HG03457 (cell line): ENCODE data around the gene VCPKMT.
A peak's percentile ranks its signal among the peaks of the same experiment; 100 is the strongest.

ENCODE experiments used
- ATAC-seq: cut with Tn5 transposase; IDR thresholded peaks from one replicate; pipeline ENCODE4 v1.9.1; 2021; ENCODE audit warnings: moderate number of reproducible peaks; ENCODE audit not compliant: unreplicated experiment

VCPKMT gene

GRCh38 chr14:50116181-50116956, at the start of gene VCPKMT:
VCPKMT (minus strand) TSS chr14:50116572; CDS start chr14:50116552, 20 bp downstream.
- ATAC-seq: peak; percentile 89

DNA sequence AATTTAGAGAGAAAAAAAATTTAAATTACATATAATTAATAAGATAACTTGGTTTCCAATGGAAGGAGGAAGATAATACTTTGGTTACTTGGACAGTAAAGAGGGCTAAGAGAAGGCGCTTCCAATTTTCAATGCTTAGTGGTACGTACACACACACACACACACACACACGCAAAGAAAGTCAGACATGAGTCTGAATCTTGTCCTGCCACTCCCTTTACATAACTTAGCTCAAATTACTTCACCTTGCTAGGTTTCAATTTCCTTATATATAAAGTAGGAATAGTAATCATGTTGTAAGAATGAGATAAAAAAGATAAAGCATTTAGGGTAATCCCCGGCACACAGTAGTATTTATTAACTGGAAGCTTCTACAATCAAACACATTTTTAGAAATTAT, 39.7 kb upstream of the VCPKMT start:
- ATAC-seq: no peak

- ATAC-seq: no peak
Measured at GRCh38 chr14:50148799-50149198, 32.4 kb upstream of the VCPKMT start.

DNA sequence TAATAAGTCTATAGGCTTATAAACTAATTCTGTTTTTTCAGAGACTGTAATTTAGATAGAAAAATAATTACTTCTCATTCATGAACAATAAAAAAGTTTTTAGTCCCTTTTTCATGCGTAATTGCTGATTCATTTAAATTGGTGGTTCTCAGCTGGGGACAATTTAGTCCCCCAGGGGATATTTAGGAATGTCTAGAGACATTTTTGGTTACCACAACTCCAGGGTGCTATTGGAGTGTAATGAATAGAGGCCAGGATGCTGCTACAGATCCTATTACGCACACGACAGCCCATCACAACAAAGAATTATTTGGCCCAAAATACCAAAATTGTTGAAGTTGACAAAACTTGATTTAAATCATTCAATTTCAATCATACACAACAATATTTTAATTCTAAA, 22.8 kb upstream of the VCPKMT start:
- no peak for ATAC-seq

- no peak for ATAC-seq
Measured at GRCh38 chr14:50127802-50128201, 11.4 kb upstream of the VCPKMT start.

DNA sequence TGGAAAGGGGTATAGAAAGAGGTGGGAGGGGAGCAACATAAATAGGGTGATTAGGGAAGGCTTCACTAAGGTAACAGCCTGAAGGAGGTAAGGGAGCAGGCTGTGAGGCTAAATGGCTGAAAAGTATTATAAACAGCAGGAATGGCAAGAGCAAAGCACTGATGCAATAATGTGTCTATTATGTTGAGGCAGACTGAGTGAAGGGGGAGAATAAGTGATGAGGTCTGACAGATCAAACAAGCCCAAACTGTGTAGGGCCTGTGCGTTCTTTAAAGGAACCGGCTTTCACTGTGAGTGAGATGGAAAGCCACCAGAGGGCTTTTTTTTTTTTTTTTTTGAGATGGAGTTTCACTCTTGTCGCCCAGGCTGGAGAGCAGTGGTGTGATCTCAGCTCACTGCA, 6.7 kb upstream of the VCPKMT start:
- ATAC-seq: no peak

DNA sequence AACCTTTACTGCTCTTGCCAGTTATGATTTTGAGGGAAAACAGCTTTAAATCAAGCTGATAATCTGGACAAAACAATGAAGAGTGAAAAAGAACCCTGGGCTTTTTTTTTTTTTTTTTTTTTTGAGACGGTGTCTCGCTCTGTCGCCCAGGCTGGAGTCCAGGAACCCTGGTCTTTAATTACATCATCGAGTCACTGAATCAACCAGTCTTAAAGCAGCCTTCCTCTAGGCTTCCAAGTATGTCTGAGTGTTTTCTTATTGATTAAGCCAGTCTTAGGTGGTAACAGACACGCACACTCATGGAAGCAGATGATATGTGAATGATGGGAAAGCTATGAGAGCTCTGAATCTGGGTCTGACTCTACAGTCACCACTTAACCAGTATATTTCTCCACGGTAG, 5.9 kb upstream of the VCPKMT start:
- no peak for ATAC-seq

GRCh38 chr14:50121486-50121885, 5.1 kb upstream of the VCPKMT start:
- no peak for ATAC-seq

GRCh38 chr14:50117456-50117855, 1.1 kb upstream of the VCPKMT start:
- no peak for ATAC-seq

DNA sequence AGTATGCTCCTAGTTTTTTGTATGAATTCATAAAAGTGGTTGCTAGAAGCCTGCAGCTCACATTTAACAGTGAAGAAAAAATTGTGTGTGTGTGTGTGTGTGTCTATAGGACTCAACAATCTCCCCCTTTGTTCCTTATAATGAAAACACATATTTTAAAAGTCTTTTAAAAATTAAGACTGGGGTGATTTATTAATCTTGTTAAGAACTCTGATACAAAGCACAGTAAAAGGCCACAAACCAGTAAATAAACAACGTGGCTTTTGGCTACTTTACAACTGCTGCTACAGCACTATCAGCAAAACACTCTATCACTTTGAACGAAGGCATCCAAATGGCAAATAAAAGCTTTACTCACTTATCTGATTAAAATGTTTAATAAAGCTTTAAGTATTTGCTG, 594 bp upstream of the VCPKMT start:
- ATAC-seq: no peak

DNA sequence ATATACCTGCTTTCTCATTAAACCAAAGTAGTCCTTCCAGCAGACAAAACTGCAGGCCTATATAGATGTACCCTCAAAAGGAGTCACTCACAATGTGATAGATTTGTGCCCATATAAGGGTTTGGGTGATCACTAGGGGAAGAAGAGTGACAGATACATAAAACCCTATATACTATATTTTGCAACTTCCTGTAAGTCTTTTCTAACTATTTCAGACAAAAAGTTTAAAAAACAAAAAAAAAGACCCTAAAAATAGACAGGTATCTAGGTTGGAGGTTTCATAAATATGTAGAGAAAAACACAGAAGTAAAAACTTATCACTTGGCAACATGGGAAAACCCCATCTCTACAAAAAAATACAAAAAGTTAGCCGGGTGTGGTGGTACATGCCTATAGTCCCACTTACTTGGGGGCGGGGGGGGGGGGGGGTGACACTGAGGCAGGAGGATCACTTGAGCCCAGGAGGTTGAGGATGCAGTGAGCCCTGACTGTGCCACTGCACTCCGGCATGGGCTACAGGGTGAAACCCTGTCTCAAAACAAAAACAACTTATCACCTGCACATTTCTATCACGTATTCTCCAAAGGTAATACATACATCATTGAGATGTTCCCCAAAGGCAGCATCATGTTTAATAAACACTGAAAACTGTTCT, 2.9 kb downstream of the VCPKMT start:
- no peak for ATAC-seq

DNA sequence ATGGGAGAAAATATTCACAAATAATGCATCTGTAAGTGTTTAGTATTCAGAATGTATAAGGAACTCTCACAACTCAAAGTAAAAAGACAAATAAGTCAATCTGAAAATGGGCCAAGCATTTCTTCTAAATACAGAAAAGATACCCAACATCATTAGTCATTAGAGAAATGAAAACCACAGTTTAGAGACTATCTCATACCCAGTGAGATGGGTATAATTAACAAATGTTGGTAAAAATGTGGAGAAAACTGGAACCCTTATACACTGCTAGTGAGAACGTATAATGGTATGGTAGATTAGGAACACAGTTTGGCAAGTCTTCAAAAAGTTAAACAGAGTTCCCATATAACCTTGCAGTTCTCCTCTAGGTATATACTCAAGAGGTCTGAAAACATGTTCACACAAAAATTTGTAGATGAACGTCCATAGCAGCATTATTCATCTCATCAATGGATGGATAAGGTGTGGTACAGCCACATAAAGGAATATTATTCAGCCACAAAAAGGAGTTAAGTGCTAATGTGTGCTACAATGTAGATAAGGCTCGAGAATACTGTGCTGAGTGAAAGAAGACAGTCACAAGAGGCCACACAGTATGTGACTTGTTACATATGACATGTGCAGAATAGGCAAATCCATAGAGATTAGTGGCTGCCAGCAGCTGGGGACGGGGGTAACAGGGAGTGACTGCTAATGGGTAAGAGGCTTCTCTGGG, 5.9 kb downstream of the VCPKMT start:
- ATAC-seq: no peak

- no peak for ATAC-seq
Measured at GRCh38 chr14:50109342-50109741, 7.0 kb downstream of the VCPKMT start.

DNA sequence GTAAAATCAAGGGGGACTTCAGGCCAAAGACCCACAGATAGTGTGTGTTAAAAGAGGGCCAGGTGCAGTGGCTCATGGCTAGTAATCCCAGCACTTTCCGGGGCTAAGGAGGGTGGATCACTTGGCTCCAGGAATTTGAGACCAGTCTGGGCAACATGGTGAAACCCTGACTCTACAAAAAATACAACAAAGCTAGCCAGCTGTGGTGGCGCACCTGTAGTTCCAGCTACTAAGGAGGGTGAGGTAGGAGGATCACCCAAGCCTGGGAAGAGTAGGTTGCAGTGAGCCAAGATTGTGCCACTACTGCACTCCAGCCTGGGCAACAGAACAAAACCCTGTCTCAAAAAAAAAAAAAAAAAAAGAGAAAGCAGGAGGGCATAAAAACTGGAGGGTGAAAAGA, 8.5 kb downstream of the VCPKMT start:
- no peak for ATAC-seq

- ATAC-seq: no peak
Measured at GRCh38 chr14:50106178-50106577, 10.2 kb downstream of the VCPKMT start.

DNA sequence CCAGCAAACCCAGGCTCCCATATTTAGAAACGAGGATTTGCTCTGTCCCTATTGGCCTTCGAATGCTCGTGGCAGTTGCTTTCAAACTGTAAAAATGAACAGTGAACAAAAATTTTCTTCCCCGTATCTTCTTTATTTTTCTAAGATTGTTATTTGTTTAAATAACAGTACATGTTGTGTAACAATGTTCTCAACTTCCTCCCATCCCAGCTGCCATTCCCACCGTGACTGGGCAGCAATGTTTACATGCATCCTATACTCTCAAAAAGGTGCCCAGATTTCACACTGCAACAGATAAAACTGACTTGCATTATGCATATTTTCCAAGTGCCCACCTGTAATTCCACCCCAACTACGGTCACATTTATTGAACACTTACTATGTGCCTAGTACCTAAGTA, 12.8 kb downstream of the VCPKMT start:
- no peak for ATAC-seq

GRCh38 chr14:50101417-50101816, 15.0 kb downstream of the VCPKMT start:
- ATAC-seq: no peak

- ATAC-seq: no peak
Measured at GRCh38 chr14:50100805-50101204, 15.6 kb downstream of the VCPKMT start.

- no peak for ATAC-seq
Measured at GRCh38 chr14:50099335-50099734, 17.0 kb downstream of the VCPKMT start.

- no peak for ATAC-seq
Measured at GRCh38 chr14:50095895-50096294, 20.5 kb downstream of the VCPKMT start.

DNA sequence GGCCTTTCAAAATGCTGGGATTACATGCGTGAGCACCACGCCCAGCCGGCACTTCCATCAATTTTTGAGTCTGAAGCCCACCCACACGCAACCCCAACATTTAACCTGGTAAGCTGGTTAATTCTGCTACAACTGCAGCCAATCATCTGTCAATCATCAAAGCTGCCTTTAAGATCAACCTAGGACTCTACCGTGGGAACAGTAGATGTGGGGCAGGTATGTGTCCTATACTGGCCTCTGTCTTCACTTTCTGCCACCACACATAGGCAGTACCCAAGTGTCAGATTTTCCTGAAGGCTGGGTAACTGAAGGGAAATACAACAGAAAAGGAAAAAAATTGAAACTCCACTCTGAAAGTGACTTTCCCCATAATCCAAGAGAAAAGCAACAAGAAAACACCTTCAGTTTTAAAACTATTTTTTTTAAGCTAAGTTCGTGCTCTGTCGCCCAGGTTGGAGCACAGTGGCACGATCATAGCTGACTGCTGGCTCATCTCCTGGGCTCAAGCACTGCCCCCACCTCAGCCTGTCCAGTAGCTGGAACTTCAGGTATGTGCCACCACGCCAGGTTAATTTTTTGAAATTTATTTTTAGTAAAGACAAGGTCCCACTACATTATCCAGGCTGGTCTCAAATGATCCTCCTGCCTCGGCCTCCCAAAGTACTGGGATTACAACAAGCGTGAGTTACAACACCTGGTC, 22.2 kb downstream of the VCPKMT start:
- ATAC-seq: no peak
